HCT116 (cell line): ENCODE measurements around the gene HDAC7. TPM values are rescaled to one million over a fixed set of nuclear protein-coding genes. Genes with fewer than 3 reads are reported as not detected.

ENCODE experiments used
- ATAC-seq: fragments of 200-7000 bp; cut with Tn5 transposase; 2 replicates; pipeline ENCODE4 v1.9.1; 2020; ENCODE audit warnings: mild to moderate bottlenecking, moderate library complexity
- BruUV-seq: library from RNA; stranded (reverse); fragments of 400-500 nt; replicated peaks from 2 replicates; lab custom pipeline; 2021; lab: Mats Ljungman, UMichigan
- CTCF ChIA-PET: fragments of 300-600 bp; sonication (Branson Sonifier 250); formaldehyde crosslinking; loops from one replicate; lab custom pipeline; 2021; ENCODE audit warnings: antibody characterized with exemption; lab: Charles Lee
- POLR2A ChIA-PET: fragments of 300-600, 350-600 bp; sonication (Branson Sonifier 250); formaldehyde crosslinking; loops from one replicate; lab custom pipeline; 2021; ENCODE audit warnings: antibody characterized with exemption; lab: Charles Lee
- RAD21 ChIA-PET, 2 experiments: fragments of 300-600 bp; sonication (Branson Sonifier 250); formaldehyde crosslinking; loops; one replicate each; lab custom pipeline; 2023; ENCODE audit warnings: low total read pairs in 2 of 2; ENCODE audit not compliant: uncharacterized antibody in 2 of 2, unreplicated experiment in 2 of 2, low non-redundant PET in 1 of 2; lab: Charles Lee
- DNase-seq: peaks from one replicate; pipeline ENCODE4 v3.0.0-alpha.2; 2010; ENCODE audit warnings: low read depth, low spot score
- H2AFZ ChIP-seq: fragments of 200-600 bp; shearing (Covaris generic), sonication (generic); 2 replicates; pipeline ENCODE4 v1.6.1; 2017; ENCODE audit warnings: low read depth, mixed run types, mixed read lengths, antibody characterized with exemption, low read length; ENCODE audit not compliant: poor library complexity, severe bottlenecking
- H3K27ac ChIP-seq: 2 replicates; pipeline ENCODE4 v1.5.1; 2012; ENCODE audit warnings: low read depth, low read length
- H3K27me3 ChIP-seq: fragments of 200-600 bp; sonication (generic); 2 replicates; pipeline ENCODE4 v1.6.1; 2016; ENCODE audit warnings: mixed run types, low read length, mixed read lengths; ENCODE audit not compliant: insufficient read depth
- H3K36me3 ChIP-seq, 2 experiments: fragments of 200-500 bp in 1 of 2; fragments of 200-600 bp in 1 of 2; sonication (Bioruptor generic) in 1 of 2; sonication (generic) in 1 of 2; 2 replicates each; pipeline versions ENCODE4 v1.5.1 to v1.6.1; 2014 to 2016; ENCODE audit warnings: low read length in 2 of 2, inconsistent platforms in 1 of 2, mixed read lengths in 1 of 2, mixed run types in 1 of 2; ENCODE audit not compliant: insufficient read depth in 2 of 2, control insufficient read depth in 1 of 2
- H3K4me1 ChIP-seq, 2 experiments: fragments of 200-600 bp in 1 of 2; sonication (generic) in 1 of 2; 2 replicates each; pipeline versions ENCODE4 v1.5.1 to v1.6.1; 2012 to 2017; ENCODE audit warnings: low read length in 2 of 2, inconsistent platforms in 1 of 2, mild to moderate bottlenecking in 1 of 2, mixed read lengths in 1 of 2, mixed run types in 1 of 2, moderate library complexity in 1 of 2; ENCODE audit not compliant: insufficient read depth in 2 of 2, control insufficient read depth in 1 of 2
- H3K4me2 ChIP-seq: fragments of 200-600 bp; sonication (generic); 2 replicates; pipeline ENCODE4 v1.6.1; 2017; ENCODE audit warnings: mixed run types, low read length, mixed read lengths
- H3K4me3 ChIP-seq, 2 experiments: fragments of 200-600 bp in 1 of 2; sonication (generic) in 1 of 2; replicated peaks in 1 of 2; 2 replicates each; pipeline ENCODE4 v1.5.1; 2011 to 2016; ENCODE audit warnings: low read length in 2 of 2, control low read depth in 1 of 2, low read depth in 1 of 2, mild to moderate bottlenecking in 1 of 2, mixed read lengths in 1 of 2, mixed run types in 1 of 2
- H3K79me2 ChIP-seq: fragments of 200-600 bp; sonication (generic); 2 replicates; pipeline ENCODE4 v1.6.1; 2017; ENCODE audit warnings: mild to moderate bottlenecking, mixed run types, low read length, moderate library complexity, mixed read lengths; ENCODE audit not compliant: insufficient read depth
- H3K9ac ChIP-seq: fragments of 200-600 bp; sonication (generic); 2 replicates; pipeline ENCODE4 v1.6.1; 2016; ENCODE audit warnings: low read length, mixed read lengths
- H3K9me2 ChIP-seq: fragments of 200-600 bp; sonication (generic), shearing (Covaris generic); 2 replicates; pipeline ENCODE4 v1.6.1; 2017; ENCODE audit warnings: mixed run types, mild to moderate bottlenecking, moderate library complexity; ENCODE audit not compliant: insufficient read depth
- H3K9me3 ChIP-seq, 2 experiments: fragments of 200-500 bp in 1 of 2; fragments of 200-600 bp in 1 of 2; sonication (Bioruptor generic) in 1 of 2; sonication (generic) in 1 of 2; 2 replicates each; pipeline ENCODE4 v1.6.1; 2014 to 2017; ENCODE audit warnings: low read length in 2 of 2, mixed read lengths in 2 of 2, inconsistent platforms in 1 of 2, low read depth in 1 of 2, mild to moderate bottlenecking in 1 of 2, mixed run types in 1 of 2, moderate library complexity in 1 of 2; ENCODE audit not compliant: control insufficient read depth in 1 of 2, insufficient read depth in 1 of 2
- H4K20me1 ChIP-seq: fragments of 200-600 bp; sonication (generic), shearing (Covaris generic); 2 replicates; pipeline ENCODE4 v1.6.1; 2017; ENCODE audit warnings: mixed run types, mild to moderate bottlenecking, moderate library complexity; ENCODE audit not compliant: insufficient read depth
- ATF3 ChIP-seq: IDR thresholded peaks from 2 replicates; pipeline ENCODE4 v1.6.1; 2012
- CBX3 ChIP-seq: IDR thresholded peaks from 2 replicates; pipeline ENCODE4 v1.6.1; 2012; ENCODE audit warnings: low read depth
- EGR1 ChIP-seq: IDR thresholded peaks from 2 replicates; pipeline ENCODE4 v1.6.1; 2012; ENCODE audit warnings: low read depth
- EZH2 ChIP-seq: fragments of 200-600 bp; sonication (generic); IDR thresholded peaks from 2 replicates; pipeline ENCODE4 v1.6.1; 2017; ENCODE audit warnings: antibody characterized with exemption, mixed run types
- EZH2phosphoT487 ChIP-seq: fragments of 200-600 bp; IDR thresholded peaks from 2 replicates; pipeline ENCODE4 v1.6.1; 2018; ENCODE audit warnings: antibody characterized with exemption, borderline replicate concordance
- FOSL1 ChIP-seq: IDR thresholded peaks from 2 replicates; pipeline ENCODE4 v1.6.1; 2012; ENCODE audit warnings: low read depth
- JUND ChIP-seq: IDR thresholded peaks from 2 replicates; pipeline ENCODE4 v1.6.1; 2012
- MAX ChIP-seq: IDR thresholded peaks from 2 replicates; pipeline ENCODE4 v1.6.1; 2012
- POLR2AphosphoS5 ChIP-seq: IDR thresholded peaks from 2 replicates; pipeline ENCODE4 v1.6.1; 2011; ENCODE audit warnings: mild to moderate bottlenecking, low read depth, low read length, moderate library complexity
- REST ChIP-seq: IDR thresholded peaks from 2 replicates; pipeline ENCODE4 v1.6.1; 2012; ENCODE audit warnings: low read depth
- SIN3A ChIP-seq: IDR thresholded peaks from 2 replicates; pipeline ENCODE4 v1.6.1; 2012; ENCODE audit warnings: low read depth
- SP1 ChIP-seq: IDR thresholded peaks from 2 replicates; pipeline ENCODE4 v1.6.1; 2012; ENCODE audit warnings: low read depth
- SRF ChIP-seq: IDR thresholded peaks from 2 replicates; pipeline ENCODE4 v1.6.1; 2012; ENCODE audit warnings: low read depth
- YY1 ChIP-seq: IDR thresholded peaks from 2 replicates; pipeline ENCODE4 v1.6.1; 2011; ENCODE audit warnings: low read length, low read depth, moderate library complexity, mild to moderate bottlenecking; ENCODE audit not compliant: insufficient replicate concordance; ENCODE audit errors: extremely low read depth
- ZFX ChIP-seq: fragments of 450-650 bp; IDR thresholded peaks from 2 replicates; pipeline ENCODE4 v1.6.1; 2017
- ZNF274 ChIP-seq: fragments of 200-500 bp; sonication (Bioruptor generic); IDR thresholded peaks from 2 replicates; pipeline ENCODE4 v1.6.1; 2014; ENCODE audit warnings: mild to moderate bottlenecking, low read depth, low read length, inconsistent platforms
- intact Hi-C: fragments of 100-400 bp; cut with micrococcal nuclease; formaldehyde crosslinking; loops from 2 replicates; pipeline ENCODE4 v1.10.0; 2022
- total RNA-seq: library from RNA; stranded (reverse); gene quantifications from one replicate; pipeline ENCODE4 v1.2.1, GENCODE V29; 2021; ENCODE audit not compliant: unreplicated experiment

The HDAC7 gene
- total RNA-seq, 1 experiment from 2014 or later, result 38.1 TPM

DNA sequence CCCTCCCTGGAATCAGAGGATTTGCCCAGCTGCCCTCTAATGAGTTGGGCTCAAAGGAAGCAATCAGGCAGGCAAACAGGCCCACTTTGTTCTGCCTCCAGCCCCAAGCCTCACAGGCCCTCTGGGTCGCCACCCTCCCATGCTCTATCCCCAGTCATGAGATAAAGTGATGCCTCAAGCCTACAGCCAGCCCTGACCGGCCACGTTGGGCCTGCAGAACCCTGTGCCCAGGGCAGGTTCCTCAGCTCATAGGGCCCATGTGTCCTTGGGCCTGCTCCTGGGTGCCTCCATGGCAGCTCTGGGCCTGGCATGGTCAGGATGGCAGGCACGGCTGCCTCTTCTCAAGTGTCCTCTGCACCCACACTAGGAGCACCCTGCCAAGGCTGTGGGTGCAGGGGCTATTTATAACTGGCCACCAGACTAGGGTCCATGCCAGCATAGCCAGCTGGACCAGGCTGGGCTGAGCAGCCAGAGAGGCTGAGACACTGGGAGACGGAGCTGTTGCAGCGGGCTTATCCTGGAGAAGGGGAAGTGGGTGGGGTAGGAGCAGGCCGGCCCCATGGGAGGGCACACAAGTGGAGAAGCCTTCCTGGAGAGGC lies 20.2 kb downstream of the HDAC7 start:
- POLR2A ChIA-PET, result no interaction called here
- CTCF ChIA-PET, result interaction anchor here (7.7 kb wide), 1 partner anchor 39 kb away, joined by 85 read pairs; no protein-coding TSS in a partner anchor
- peaks cover 0 to 5% of the 10 kb centered on the region in 2 experiments; a peak in 2 of 4 replicates for H3K36me3 ChIP-seq
- TF ChIP-seq ZNF274 (no peak), JUND (no peak), MAX (no peak), SRF (no peak), FOSL1 (no peak), ATF3 (no peak), POLR2AphosphoS5 (no peak), REST (no peak), EZH2 (no peak), EZH2phosphoT487 (no peak), SP1 (no peak), YY1 (no peak), SIN3A (no peak), EGR1 (no peak), ZFX (no peak), CBX3 (no peak)
- TF ChIP-seq, all 23 proteins: peak for 0
- Histone ChIP-seq H3K9me2 (no peaks in the 10 kb centered on the region), H3K27me3 (no peaks in the 10 kb centered on the region), H2AFZ (no peak overlapping the region), H3K79me2 (no peaks in the 10 kb centered on the region; the same call in 1 of the 2 replicates), H3K4me3 (no peak overlapping the region), H4K20me1 (no peaks in the 10 kb centered on the region), H3K27ac (no peak overlapping the region), H3K4me1 (no peaks in the 10 kb centered on the region), H3K9me3 (no peaks in the 10 kb centered on the region), H3K9ac (no peak overlapping the region), H3K4me2 (no peak overlapping the region)
- DNase-seq (no peak), ATAC-seq (no peak)
- RAD21 ChIA-PET, result interaction anchor here in 1 of 2 experiments (2.0 kb wide), 1 partner anchor 39 kb away, joined by 7 read pairs; no protein-coding TSS in a partner anchor
- BruUV-seq, result no TSS peak
- intact Hi-C loops, result no loop called here
